GM19328 (cell line): Measurements from ENCODE around the gene PCK1.
"Not testable (repeated sequence)": the region's sequence is repeated elsewhere in the genome, so short reads cannot be mapped to it uniquely, and the experiment has no call there.

Source experiments
- ATAC-seq: cut with Tn5 transposase; IDR thresholded peaks from one replicate; pipeline ENCODE4 v1.9.1; 2021; ENCODE audit warnings: mild to moderate bottlenecking, moderate library complexity; ENCODE audit not compliant: unreplicated experiment

The PCK1 gene

GRCh38 chr20:57560554-57561355 is at the start of gene PCK1:
TSS of gene PCK1 (plus strand) at chr20:57561110. CDS start at chr20:57561412, 302 bp downstream.
- no peak for ATAC-seq

- ATAC-seq: not testable (repeated sequence)
These were observed 49.2 kb upstream of the PCK1 start for GRCh38 chr20:57511709-57512108.

- no peak for ATAC-seq
These were observed 48.5 kb upstream of the PCK1 start for GRCh38 chr20:57512432-57512831.

- ATAC-seq: no peak
These were observed 47.7 kb upstream of the PCK1 start for GRCh38 chr20:57513199-57513598.

GRCh38 chr20:57514273-57514751 is 46.6 kb upstream of the PCK1 start:
- ATAC-seq: no peak

GRCh38 chr20:57517904-57518303 is 43.0 kb upstream of the PCK1 start:
- ATAC-seq: no peak

- ATAC-seq: no peak
These were observed 38.4 kb upstream of the PCK1 start for GRCh38 chr20:57522380-57523140.

- ATAC-seq: no peak
These were observed 37.1 kb upstream of the PCK1 start for GRCh38 chr20:57523782-57524181.

- no peak for ATAC-seq
These were observed 36.3 kb upstream of the PCK1 start, which contains the start of gene CTCFL for GRCh38 chr20:57524511-57525176. TSS of gene CTCFL (minus strand) at chr20:57525140. CDS start at chr20:57524205, 935 bp downstream.

- no peak for ATAC-seq
These were observed 35.4 kb upstream of the PCK1 start for GRCh38 chr20:57525328-57526086.

- ATAC-seq: no peak
These were observed 34.6 kb upstream of the PCK1 start for GRCh38 chr20:57526087-57526884.

- no peak for ATAC-seq
These were observed 33.9 kb upstream of the PCK1 start for GRCh38 chr20:57526885-57527460.

- no peak for ATAC-seq
These were observed 33.2 kb upstream of the PCK1 start for GRCh38 chr20:57527728-57528127.

- no peak for ATAC-seq
These were observed 32.8 kb upstream of the PCK1 start for GRCh38 chr20:57528148-57528547.

GRCh38 chr20:57529160-57529585 is 31.7 kb upstream of the PCK1 start:
- ATAC-seq: no peak

GRCh38 chr20:57529810-57530209 is 31.1 kb upstream of the PCK1 start:
- ATAC-seq: no peak

- no peak for ATAC-seq
These were observed 30.5 kb upstream of the PCK1 start for GRCh38 chr20:57530327-57530981.

- ATAC-seq: no peak
These were observed 28.8 kb upstream of the PCK1 start for GRCh38 chr20:57532104-57532503.

GRCh38 chr20:57535297-57535696 is 25.6 kb upstream of the PCK1 start:
- no peak for ATAC-seq
